Nephron (organoid): Measurements from ENCODE around the gene RFX2.

Experiments
- H3K27ac Mint-ChIP-seq, 3 experiments: 2 replicates each; pipeline ENCODE4 v1.8.0; 2020; ENCODE audit warnings: mixed read lengths in 3 of 3, mild to moderate bottlenecking in 2 of 3, moderate library complexity in 1 of 3
- H3K27me3 Mint-ChIP-seq: 2 replicates; pipeline ENCODE4 v1.8.0; 2021; ENCODE audit warnings: low read depth, mild to moderate bottlenecking, moderate library complexity, mixed read lengths
- H3K36me3 Mint-ChIP-seq: 2 replicates; pipeline ENCODE4 v1.8.0; 2020; ENCODE audit warnings: low read depth, mixed read lengths
- H3K4me1 Mint-ChIP-seq: 2 replicates; pipeline ENCODE4 v1.8.0; 2020; ENCODE audit warnings: mixed read lengths
- H3K4me3 Mint-ChIP-seq, 3 experiments: 2 replicates each; pipeline ENCODE4 v1.8.0; 2020; ENCODE audit warnings: mild to moderate bottlenecking in 3 of 3, mixed read lengths in 3 of 3, moderate library complexity in 2 of 3
- H3K9me3 Mint-ChIP-seq: 2 replicates; pipeline ENCODE4 v1.8.0; 2020; ENCODE audit warnings: mixed read lengths
- CTCF ChIP-seq, 3 experiments: fragments of 200-600 bp; sonication (generic); IDR thresholded peaks; one replicate each; pipeline ENCODE4 v1.5.0; 2021; ENCODE audit warnings: antibody characterized with exemption in 3 of 3; ENCODE audit not compliant: unreplicated experiment in 3 of 3

Gene RFX2

GRCh38 chr19:6062274-6062673, 48.0 kb downstream of the RFX2 start:
- Mint-ChIP-seq H3K4me3 (no peak overlapping the region), H3K27me3 (peaks cover 9% of the 10 kb centered on the region), H3K9me3 (no peaks in the 10 kb centered on the region), H3K36me3 (no peaks in the 10 kb centered on the region), H3K4me1 (peaks cover 29% of the 10 kb centered on the region), H3K27ac (no peak overlapping the region)
- TF ChIP-seq CTCF (IDR thresholded peaks at IDR 0.05; ENCODE audit: unreplicated experiment in 3 of 3), result no peak

- no peaks in the 10 kb centered on the region for H3K9me3 Mint-ChIP-seq
- no peaks in the 10 kb centered on the region for H3K36me3 Mint-ChIP-seq
- peak overlapping the region in 1 of 3 experiments; percentile 9 for H3K27ac Mint-ChIP-seq
- peaks cover 9% of the 10 kb centered on the region for H3K27me3 Mint-ChIP-seq
- peaks cover 26% of the 10 kb centered on the region for H3K4me1 Mint-ChIP-seq
- TF ChIP-seq CTCF (IDR thresholded peaks at IDR 0.05; ENCODE audit: unreplicated experiment in 3 of 3), result no peak
- no peak overlapping the region for H3K4me3 Mint-ChIP-seq
Measured at GRCh38 chr19:6061376-6062130, 48.7 kb downstream of the RFX2 start.

- peaks cover 9% of the 10 kb centered on the region for H3K27me3 Mint-ChIP-seq
- no peak overlapping the region for H3K4me3 Mint-ChIP-seq
Measured at GRCh38 chr19:6060600-6061375, 49.5 kb downstream of the RFX2 start.

DNA sequence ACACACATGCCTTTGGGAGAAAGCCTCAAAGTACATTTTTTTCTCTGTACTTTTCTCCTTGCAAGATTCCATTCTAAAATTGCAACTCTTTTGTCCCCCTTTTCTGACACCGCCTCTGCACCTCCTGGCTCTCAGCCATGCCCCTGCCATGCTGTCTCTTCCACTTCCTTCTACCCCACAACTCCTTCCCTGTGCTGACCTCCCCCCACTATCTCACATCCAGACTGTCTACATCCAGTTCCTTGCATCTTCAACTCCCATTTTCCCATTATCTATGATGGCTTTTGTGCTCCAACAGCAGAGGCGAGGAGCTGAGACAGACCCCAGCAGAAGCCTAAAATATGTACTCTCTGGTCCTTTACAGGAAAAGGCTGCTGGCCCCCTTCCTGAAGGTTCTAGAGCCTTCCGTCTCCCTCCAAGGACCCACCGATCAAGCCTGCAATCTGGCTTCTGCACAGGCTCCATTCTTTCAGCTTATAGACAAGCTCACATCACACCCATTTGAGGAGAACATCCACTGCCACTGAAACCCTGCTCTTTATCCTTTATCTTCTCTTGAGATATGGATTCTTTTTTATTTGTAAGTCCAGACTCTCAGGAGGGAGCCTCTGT, 50.2 kb downstream of the RFX2 start:
- Mint-ChIP-seq H3K4me3 (no peak overlapping the region), H3K36me3 (no peaks in the 10 kb centered on the region), H3K4me1 (peaks cover 13% of the 10 kb centered on the region), H3K27ac (no peak overlapping the region), H3K27me3 (peaks cover 5% of the 10 kb centered on the region), H3K9me3 (no peaks in the 10 kb centered on the region)
- TF ChIP-seq CTCF (IDR thresholded peaks at IDR 0.05; ENCODE audit: unreplicated experiment in 3 of 3), result no peak

More at GRCh38 chr19:6060600-6061375, 49.5 kb downstream of the RFX2 start:
- peak overlapping the region in 1 of 3 experiments; percentile 9 for H3K27ac Mint-ChIP-seq
- H3K4me1 Mint-ChIP-seq, result peaks cover 18% of the 10 kb centered on the region
- TF ChIP-seq CTCF (IDR thresholded peaks at IDR 0.05; ENCODE audit: unreplicated experiment in 3 of 3), result no peak
- H3K9me3 Mint-ChIP-seq, result no peaks in the 10 kb centered on the region
- H3K36me3 Mint-ChIP-seq, result no peaks in the 10 kb centered on the region

DNA sequence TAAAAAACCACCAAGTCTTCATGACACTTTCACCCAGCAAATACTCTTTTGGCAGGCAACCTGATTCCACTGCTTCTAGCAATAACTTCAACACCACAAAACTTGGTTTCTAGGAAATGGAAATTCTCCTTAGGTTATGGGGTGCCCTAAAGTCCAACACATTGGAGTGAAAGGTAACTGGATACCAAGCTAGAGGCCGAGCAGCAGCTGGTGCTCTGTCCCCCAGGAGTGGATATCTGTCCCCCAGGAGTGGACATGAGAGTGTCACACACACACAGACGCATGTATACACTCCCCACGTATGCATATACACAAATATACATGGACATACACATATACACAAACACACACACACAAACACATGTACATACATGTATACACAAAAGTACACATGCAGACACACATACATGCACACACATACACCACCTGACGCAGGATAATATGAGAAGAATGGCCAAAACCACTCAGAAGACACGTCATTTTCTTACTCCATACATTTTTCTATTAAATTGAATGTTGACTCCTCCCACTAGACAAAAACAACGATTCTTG, 50.8 kb downstream of the RFX2 start:
- H3K4me3 Mint-ChIP-seq, result no peak overlapping the region
- TF ChIP-seq CTCF (IDR thresholded peaks at IDR 0.05; ENCODE audit: unreplicated experiment in 3 of 3), result no peak
- peaks cover 13% of the 10 kb centered on the region for H3K4me1 Mint-ChIP-seq
- no peak overlapping the region for H3K27ac Mint-ChIP-seq
- H3K9me3 Mint-ChIP-seq, result no peaks in the 10 kb centered on the region
- H3K36me3 Mint-ChIP-seq, result no peaks in the 10 kb centered on the region
- peaks cover 5% of the 10 kb centered on the region for H3K27me3 Mint-ChIP-seq
